GM12873 (cell line): ENCODE measurements around the gene ZNF554.

Source experiments
- CTCF ChIP-seq: IDR thresholded peaks from 2 replicates; pipeline ENCODE4 v1.5.1; 2012; ENCODE audit warnings: low read depth, mild to moderate bottlenecking, moderate library complexity, low read length, control low read depth; ENCODE audit not compliant: insufficient read depth; ENCODE audit errors: missing control alignments

ZNF554 gene

GRCh38 chr19:2806736-2807378, 12.8 kb upstream of the ZNF554 start:
- TF ChIP-seq CTCF, result no peak

GRCh38 chr19:2807379-2808128, 12.1 kb upstream of the ZNF554 start:
- no peak for TF ChIP-seq CTCF

- no peak for TF ChIP-seq CTCF
These were observed 11.3 kb upstream of the ZNF554 start for GRCh38 chr19:2808129-2808941.

- no peak for TF ChIP-seq CTCF
These were observed 10.1 kb upstream of the ZNF554 start for GRCh38 chr19:2809387-2810140.

- TF ChIP-seq CTCF, result no peak
These were observed 9.3 kb upstream of the ZNF554 start for GRCh38 chr19:2810141-2811091.

- TF ChIP-seq CTCF, result no peak
These were observed 8.4 kb upstream of the ZNF554 start for GRCh38 chr19:2811221-2811722.
